ENCODE data around the gene HPCAL4. TPM values are rescaled to one million over a fixed set of nuclear protein-coding genes. Genes with fewer than 3 reads are reported as not detected.
A peak's percentile ranks its signal among the peaks of the same experiment; 100 is the strongest.

The HPCAL4 gene
- total RNA-seq, 1 donor from 2014 or later, result 0.13 TPM

GRCh38 chr1:39646232-39647081 lies 44.8 kb downstream of the HPCAL4 start:
- Mint-ChIP-seq H3K4me1 (peaks cover 17% of the 10 kb centered on the region), H3K4me3 (no peak overlapping the region), H3K27me3 (ENCODE audit: insufficient read depth, low read depth) (peaks cover 9% of the 10 kb centered on the region), H3K36me3 (no peaks in the 10 kb centered on the region), H3K9me3 (no peaks in the 10 kb centered on the region), H3K27ac (peak overlapping the region; percentile 91)
- Histone ChIP-seq H3K79me2 (ENCODE audit: low read depth) (no peaks in the 10 kb centered on the region), H2AFZ (replicated peaks) (no peak overlapping the region), H4K20me1 (ENCODE audit: low read depth) (no peaks in the 10 kb centered on the region), H3K27ac (no peak overlapping the region), H3K27me3 (peaks cover 73% of the 10 kb centered on the region), H3K9ac (no peak overlapping the region), H3K36me3 (no peaks in the 10 kb centered on the region), H3K4me1 (no peaks in the 10 kb centered on the region), H3K9me3 (ENCODE audit: low read depth) (no peaks in the 10 kb centered on the region), H3F3A (ENCODE audit: low read depth) (no peaks in the 10 kb centered on the region), H3K4me2 (no peak overlapping the region), H3K4me3 (no peak overlapping the region)
- TF ChIP-seq EZH2phosphoT487 (IDR thresholded peaks at IDR 0.05) (no peak), CTCF (IDR thresholded peaks at IDR 0.05) (no peak), EZH2 (IDR thresholded peaks at IDR 0.05) (no peak)
- peak; percentile 71 for DNase-seq (ENCODE audit: low spot score)

DNA sequence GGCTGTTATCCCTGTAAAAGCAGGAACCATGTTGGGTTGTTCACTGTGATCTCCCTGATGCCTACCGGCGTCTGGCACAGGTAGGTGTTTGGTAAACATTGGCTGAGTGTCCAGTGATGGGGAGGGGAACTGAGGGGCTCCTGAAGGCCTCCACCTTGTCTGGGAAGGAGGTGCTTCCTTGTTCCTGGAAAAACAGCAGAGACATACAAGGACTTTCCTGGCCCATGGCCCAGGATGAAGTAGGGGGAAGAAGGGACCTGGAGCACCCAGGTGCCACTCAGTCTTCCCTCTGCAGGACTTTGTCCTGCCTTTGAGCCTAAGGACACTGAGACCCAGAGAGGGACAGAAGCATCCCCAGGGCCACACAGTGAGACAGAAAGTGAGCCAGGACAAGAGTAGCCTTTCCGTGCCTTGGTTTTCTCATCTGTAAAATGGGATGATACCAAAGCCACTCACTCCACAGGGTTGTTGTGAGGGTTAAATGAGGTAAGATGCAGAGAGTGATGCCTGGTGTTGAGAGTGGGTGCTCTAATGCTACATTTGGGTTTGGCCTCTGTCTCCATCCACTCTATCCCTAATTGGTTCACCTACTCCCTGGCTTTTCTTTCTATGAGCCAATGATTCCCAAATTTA lies 45.7 kb downstream of the HPCAL4 start:
- H3K4me2 ChIP-seq, result no peak overlapping the region
- H3K27me3 Mint-ChIP-seq (ENCODE audit: insufficient read depth, low read depth), result peaks cover 16% of the 10 kb centered on the region
- no peaks in the 10 kb centered on the region for H3K9me3 ChIP-seq (ENCODE audit: low read depth)
- no peak for DNase-seq (ENCODE audit: low spot score)
- no peaks in the 10 kb centered on the region for H3K79me2 ChIP-seq (ENCODE audit: low read depth)
- no peak overlapping the region for H3K27ac ChIP-seq
- no peaks in the 10 kb centered on the region for H3K4me1 ChIP-seq
- no peak overlapping the region for H3K9ac ChIP-seq
- H3K36me3 ChIP-seq, result no peaks in the 10 kb centered on the region
- H3K27me3 ChIP-seq, result peaks cover 74% of the 10 kb centered on the region
- peaks cover 17% of the 10 kb centered on the region for H3K4me1 Mint-ChIP-seq
- H3K4me3 Mint-ChIP-seq, result no peak overlapping the region
- H3K4me3 ChIP-seq, result no peak overlapping the region
- H3K27ac Mint-ChIP-seq, result no peak overlapping the region
- H4K20me1 ChIP-seq (ENCODE audit: low read depth), result no peaks in the 10 kb centered on the region
- H3K9me3 Mint-ChIP-seq, result no peaks in the 10 kb centered on the region
- no peak overlapping the region for H2AFZ ChIP-seq (replicated peaks)
- TF ChIP-seq CTCF (IDR thresholded peaks at IDR 0.05), result no peak
- no peaks in the 10 kb centered on the region for H3F3A ChIP-seq (ENCODE audit: low read depth)
- no peaks in the 10 kb centered on the region for H3K36me3 Mint-ChIP-seq

GRCh38 chr1:39643705-39644104 lies 47.5 kb downstream of the HPCAL4 start:
- Mint-ChIP-seq H3K4me1 (peaks cover 17% of the 10 kb centered on the region), H3K4me3 (no peak overlapping the region), H3K27me3 (ENCODE audit: insufficient read depth, low read depth) (peaks cover 29% of the 10 kb centered on the region), H3K36me3 (no peaks in the 10 kb centered on the region), H3K27ac (no peak overlapping the region), H3K9me3 (no peaks in the 10 kb centered on the region)
- Histone ChIP-seq H4K20me1 (ENCODE audit: low read depth) (no peaks in the 10 kb centered on the region), H3K36me3 (no peaks in the 10 kb centered on the region), H3K9ac (no peak overlapping the region), H3K27ac (no peak overlapping the region), H3K9me3 (ENCODE audit: low read depth) (no peaks in the 10 kb centered on the region), H3K27me3 (peaks cover 77% of the 10 kb centered on the region), H3K4me1 (no peaks in the 10 kb centered on the region), H3K4me2 (no peak overlapping the region), H3K4me3 (no peak overlapping the region), H2AFZ (replicated peaks) (no peak overlapping the region), H3K79me2 (ENCODE audit: low read depth) (no peaks in the 10 kb centered on the region), H3F3A (ENCODE audit: low read depth) (no peaks in the 10 kb centered on the region)
- DNase-seq (ENCODE audit: low spot score), result no peak
- TF ChIP-seq CTCF (IDR thresholded peaks at IDR 0.05) (no peak), EZH2 (IDR thresholded peaks at IDR 0.05) (no peak), EZH2phosphoT487 (IDR thresholded peaks at IDR 0.05) (no peak)

Measured in neural progenitor cell (in vitro differentiated cells).